ENCODE data around the gene RAPSN. TPM values are rescaled to one million over a fixed set of nuclear protein-coding genes. Genes with fewer than 3 reads are reported as not detected.

Gene RAPSN
- polyA plus RNA-seq, 10 donors: 60.8 to 101 (median 78.6) TPM

DNA sequence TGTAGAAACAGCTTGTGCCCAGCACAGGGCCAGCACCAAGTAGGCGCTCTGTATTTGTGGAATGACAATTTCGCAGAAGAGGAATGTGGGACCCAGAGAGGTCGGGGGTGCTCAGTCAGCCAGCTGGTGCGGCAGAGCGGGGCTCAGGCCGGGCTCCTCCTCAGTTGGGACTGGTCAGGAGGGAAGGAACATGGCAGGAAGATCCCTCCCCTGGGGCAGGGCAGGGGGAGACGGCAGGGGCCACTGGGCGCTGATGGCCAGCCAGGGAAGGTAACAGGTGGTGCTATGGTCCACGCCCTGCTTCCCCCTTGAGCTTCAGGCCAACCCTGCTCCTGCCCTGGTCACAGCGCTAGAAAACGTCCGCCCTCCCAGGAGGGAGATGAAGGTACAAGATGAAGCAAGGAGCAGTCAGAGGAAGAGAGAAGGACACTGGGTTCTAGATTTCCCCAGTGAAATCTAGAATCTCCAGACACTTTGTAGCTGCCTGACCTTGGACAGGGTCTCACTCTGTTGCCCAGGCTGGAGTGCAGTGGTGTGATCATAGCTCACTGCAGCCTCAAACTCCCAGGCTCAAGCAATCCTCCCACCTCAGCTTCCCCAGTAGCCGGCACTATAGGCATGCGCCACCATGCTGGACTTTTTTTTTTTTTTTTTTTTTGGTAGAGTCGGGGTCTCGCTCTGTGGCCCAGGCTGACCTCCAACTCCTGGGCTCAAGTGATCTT lies 57.1 kb downstream of the RAPSN start:
- no peak for DNase-seq

DNA sequence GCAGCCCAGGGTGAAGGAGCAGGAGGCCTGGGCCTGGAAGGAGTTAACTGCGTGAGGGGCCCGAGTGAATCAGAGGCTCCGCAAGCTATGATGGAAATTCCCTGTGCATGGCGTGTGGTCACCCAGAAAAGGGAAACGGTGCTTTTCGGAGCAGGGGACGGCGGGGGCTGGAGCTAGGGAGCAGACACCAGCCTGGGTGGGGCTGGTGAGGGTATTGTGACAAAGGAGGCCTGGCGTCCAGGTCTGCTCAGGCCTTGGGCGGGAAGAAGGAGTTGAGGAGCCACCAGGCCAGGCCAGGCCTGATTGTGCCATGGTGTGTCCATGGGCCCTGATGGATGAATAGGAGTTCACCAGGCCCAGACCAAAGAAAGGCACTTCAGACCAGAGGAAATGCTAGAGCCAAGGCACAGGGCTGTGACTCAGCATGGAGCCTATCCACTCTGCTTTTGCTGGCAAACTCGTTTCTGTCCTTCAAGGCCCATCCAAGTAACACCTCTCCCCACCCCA lies 57.8 kb downstream of the RAPSN start:
- DNase-seq: no peak

DNA sequence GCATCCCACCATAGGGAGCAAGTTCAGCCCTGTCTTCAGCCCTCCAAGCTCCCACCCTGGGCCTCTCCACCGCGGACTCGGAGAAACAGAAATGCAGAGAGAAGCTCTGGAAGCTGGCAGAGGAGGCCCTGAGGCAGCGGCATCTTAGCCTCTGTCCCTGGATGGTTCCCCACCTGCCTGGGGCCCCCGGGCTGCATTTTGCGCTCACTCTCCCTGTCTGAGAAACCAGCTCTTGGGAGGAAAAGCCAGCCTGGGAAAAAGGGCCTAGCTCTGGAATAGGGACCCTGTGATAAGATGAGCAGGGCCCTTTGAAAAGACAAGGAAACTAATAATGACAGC lies 58.5 kb downstream of the RAPSN start:
- DNase-seq: no peak

DNA sequence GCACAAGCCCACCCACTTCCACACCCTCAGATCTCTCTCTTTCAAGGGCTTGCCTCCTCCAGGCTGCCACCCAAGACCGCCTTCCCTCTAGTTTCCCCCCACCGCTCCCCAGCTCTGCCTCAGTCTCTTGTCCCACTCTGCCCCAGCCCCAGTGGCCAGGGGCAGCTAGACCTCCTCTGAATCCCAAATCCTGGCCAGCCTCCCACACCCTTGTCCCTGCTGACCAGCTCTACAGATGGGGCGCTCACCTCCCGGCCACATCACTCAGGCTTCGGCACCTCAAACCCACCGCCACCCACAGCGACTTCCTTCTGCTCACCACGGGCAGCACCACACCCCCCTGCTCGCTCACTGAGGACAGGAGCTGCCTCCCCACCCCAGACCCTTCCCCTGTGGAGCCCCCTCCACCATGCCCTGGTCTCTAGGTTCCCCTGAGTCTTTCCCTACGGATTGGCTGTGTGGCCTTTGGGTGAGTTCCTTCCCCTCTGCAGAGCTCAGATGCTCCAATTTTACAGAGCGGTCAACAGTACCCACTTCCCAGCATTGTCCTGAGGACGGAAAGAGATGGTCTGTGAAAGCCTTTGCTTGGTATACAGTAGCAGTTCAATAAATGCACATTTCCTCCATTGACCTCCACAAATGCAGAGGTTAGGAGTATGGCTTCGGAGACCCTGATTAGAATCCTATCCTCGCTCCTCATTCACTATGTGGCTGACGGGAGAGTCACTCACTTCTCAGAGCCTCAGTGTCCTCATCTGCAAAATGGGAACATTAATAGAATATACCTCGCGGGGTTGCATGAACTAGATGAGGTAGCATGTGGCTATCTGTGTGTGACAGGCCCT lies 59.1 kb downstream of the RAPSN start:
- DNase-seq: no peak

DNA sequence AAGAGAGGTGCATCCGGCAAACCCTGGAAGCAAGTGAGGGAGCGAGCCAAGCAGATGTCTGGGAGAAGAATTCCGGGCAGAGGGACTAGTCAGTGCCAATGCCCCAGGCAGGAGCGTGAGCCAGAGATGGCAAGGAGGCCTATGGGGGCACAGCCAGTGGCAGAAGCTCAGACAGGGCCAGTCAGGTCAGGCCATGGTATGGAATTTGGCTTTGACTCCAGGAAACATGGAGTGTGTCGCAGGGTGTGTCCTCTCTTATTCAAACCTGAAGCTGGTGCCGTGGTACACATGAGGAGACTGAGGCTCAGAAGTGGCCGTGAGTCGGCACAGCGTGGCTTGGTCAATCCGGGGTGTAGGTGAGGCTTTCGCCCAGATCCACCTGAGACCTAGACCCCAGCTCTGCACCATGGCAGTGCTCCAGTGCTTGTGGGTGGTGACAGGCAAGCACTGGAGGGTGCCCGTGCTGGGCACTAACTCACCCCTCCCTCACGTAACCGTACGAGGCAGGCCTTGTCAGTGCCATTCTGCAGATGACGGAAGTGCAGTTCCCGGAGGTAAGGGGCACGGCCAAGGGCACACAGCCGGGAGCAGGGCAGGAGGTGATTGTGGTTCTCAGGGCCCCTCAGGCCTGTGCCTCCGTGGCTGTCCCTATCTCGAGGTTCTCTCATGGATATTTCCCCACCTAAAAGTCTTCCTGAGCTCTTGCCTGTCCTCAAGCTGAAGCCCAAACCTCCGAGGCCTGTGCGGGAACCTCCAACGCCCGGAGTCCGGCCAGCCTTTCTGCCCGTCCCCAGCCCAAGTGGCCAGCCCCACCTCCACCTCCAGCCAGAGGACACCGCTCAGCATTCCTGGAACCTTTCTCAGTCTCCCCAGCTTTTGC lies 60.0 kb downstream of the RAPSN start:
- DNase-seq: no peak

DNA sequence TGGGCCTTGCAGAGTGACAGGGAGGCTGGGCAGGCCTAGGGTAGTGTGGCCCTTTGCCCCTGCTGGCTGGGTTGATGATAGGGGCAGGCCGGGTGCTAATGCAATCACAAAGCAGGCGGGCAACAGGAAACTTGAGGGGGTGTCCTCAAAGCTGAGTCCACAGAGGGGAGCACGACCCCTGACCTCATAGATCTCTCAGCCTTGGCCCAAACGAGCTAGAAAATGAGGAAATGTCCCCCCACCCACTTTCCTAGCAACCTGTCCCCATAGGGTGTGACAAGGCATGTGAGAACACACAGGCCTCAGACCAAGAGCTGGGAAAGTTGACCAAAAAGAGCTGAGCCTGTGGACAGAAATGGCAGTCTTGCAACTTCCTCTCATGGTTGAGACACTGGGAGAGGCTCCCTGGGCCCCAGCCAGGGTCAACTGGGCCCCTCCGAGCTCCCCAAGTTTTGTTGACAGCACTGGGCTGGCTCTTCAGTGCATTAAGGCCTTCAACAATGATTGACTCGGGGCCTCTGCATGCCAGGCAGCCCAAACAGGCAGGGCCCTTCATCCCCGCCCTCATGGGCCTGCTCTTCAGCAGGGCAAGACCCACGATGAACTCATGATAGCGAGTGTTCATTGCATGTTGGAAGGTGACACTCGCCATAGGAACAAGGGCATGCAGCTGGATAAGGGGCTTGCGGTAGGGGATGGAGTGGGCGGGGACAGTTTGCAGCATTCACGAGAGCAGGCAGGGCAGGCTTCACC lies 60.8 kb downstream of the RAPSN start:
- DNase-seq: no peak

Other genes with a start within 250 kb of the RAPSN start
- 10 to 100 TPM; 10.8 to 16.7 (median 12.4) TPM for gene DDB2, start 234.2 kb downstream of the RAPSN start, polyA plus RNA-seq (ENCODE audit: insufficient read length in 10 of 10)
- 10 to 100 TPM; 17.0 to 30.9 (median 24.6) TPM for gene ACP2, start 200.3 kb downstream of the RAPSN start, polyA plus RNA-seq (ENCODE audit: insufficient read length in 10 of 10)
- 10 to 100 TPM; 12.6 to 21.7 (median 15.0) TPM for gene NR1H3, start 191.1 kb downstream of the RAPSN start, polyA plus RNA-seq (ENCODE audit: insufficient read length in 10 of 10)
- gene MADD, start 179.0 kb downstream of the RAPSN start, polyA plus RNA-seq (ENCODE audit: insufficient read length in 10 of 10): 10 to 100 TPM; 23.9 to 33.1 (median 29.8) TPM
- gene MYBPC3, start 96.4 kb downstream of the RAPSN start, polyA plus RNA-seq (ENCODE audit: insufficient read length in 10 of 10): 1 to 10 TPM in 2 of 10 donors, under 1 TPM in 8; 0.05 to 1.3 (median 0.29) TPM
- 1 to 10 TPM; 4.4 to 8.0 (median 5.4) TPM for gene SPI1, start 70.6 kb downstream of the RAPSN start, polyA plus RNA-seq (ENCODE audit: insufficient read length in 10 of 10)
- 10 to 100 TPM; 27.0 to 48.6 (median 35.3) TPM for gene SLC39A13, start 40.5 kb downstream of the RAPSN start, polyA plus RNA-seq (ENCODE audit: insufficient read length in 10 of 10)
- 100 to 1,000 TPM; 106 to 147 (median 120) TPM for gene PSMC3, start 22.7 kb downstream of the RAPSN start, polyA plus RNA-seq (ENCODE audit: insufficient read length in 10 of 10)
- 10 to 100 TPM; 46.6 to 93.3 (median 69.1) TPM for gene CELF1, start 104.0 kb upstream of the RAPSN start, polyA plus RNA-seq (ENCODE audit: insufficient read length in 10 of 10)
- 10 to 100 TPM; 20.4 to 35.8 (median 26.0) TPM for gene PTPMT1, start 116.5 kb upstream of the RAPSN start, polyA plus RNA-seq (ENCODE audit: insufficient read length in 10 of 10)
- gene KBTBD4, start 129.8 kb upstream of the RAPSN start, polyA plus RNA-seq (ENCODE audit: insufficient read length in 10 of 10): 10 to 100 TPM; 11.2 to 14.5 (median 13.4) TPM
- gene NDUFS3, start 129.9 kb upstream of the RAPSN start, polyA plus RNA-seq (ENCODE audit: insufficient read length in 10 of 10): 10 to 100 TPM; 88.1 to 95.3 (median 90.8) TPM
- gene FAM180B, start 137.5 kb upstream of the RAPSN start, polyA plus RNA-seq (ENCODE audit: insufficient read length in 10 of 10): 1 to 10 TPM; 1.2 to 4.1 (median 2.7) TPM
- 10 to 100 TPM in 2 of 10 donors, 1 to 10 TPM in 8; 4.3 to 13.2 (median 7.7) TPM for gene C1QTNF4, start 145.3 kb upstream of the RAPSN start, polyA plus RNA-seq (ENCODE audit: insufficient read length in 10 of 10)
- 10 to 100 TPM; 70.3 to 83.1 (median 76.6) TPM for gene MTCH2, start 193.4 kb upstream of the RAPSN start, polyA plus RNA-seq (ENCODE audit: insufficient read length in 10 of 10)

Data from muscle of back (tissue), 11 donors.